ENCODE data around the gene FAM117B.
"Not testable (repeated sequence)": the region's sequence is repeated elsewhere in the genome, so short reads cannot be mapped to it uniquely, and the experiment has no call there.

Gene FAM117B

DNA sequence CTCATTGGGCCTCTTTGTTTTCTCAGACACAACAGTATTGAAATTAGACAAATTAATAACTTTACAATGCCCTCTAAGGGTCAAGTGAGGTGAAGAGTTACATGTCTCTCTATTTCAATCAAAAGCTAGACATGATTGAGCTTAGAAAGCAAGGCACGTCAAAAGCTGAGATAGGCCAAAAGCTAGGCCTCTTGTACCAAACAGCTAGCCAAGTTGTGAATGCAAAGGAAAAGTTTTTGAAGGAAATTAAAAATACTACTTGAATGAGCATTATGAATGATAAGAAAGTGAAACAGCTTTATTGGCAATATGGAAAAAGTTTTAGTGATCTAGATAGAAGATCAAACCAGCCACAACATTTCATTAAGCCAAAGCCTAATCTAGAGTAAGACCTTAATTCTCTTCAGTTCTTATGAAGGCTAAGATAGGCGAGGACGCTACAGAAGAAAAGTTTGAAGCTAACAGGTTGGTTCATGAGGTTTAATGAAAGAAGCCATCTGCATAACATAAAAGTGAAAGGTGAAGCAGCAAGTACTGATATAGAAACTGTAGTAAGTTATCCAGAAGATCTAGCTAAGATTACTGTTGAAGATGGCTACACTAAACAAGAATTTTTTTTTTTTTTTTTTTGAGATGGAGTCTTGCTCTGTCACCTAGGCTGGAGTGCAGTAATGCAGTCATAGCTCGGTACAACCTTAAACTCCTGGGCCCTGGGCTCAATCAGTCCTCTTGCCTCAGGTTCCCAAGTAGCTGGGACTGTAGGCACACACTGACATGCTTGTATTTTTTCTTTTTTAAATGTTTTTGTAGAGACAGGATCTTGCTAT lies 65.5 kb downstream of the FAM117B start:
- TF ChIP-seq CTCF (conservative IDR thresholded peaks at IDR 0.05) (no peak), ZFX (IDR thresholded peaks at IDR 0.05) (no peak)
- H3K27ac ChIP-seq: no peak overlapping the region

- H3K27ac ChIP-seq: no peak overlapping the region
- TF ChIP-seq ZFX (IDR thresholded peaks at IDR 0.05): no peak
- TF ChIP-seq CTCF (conservative IDR thresholded peaks at IDR 0.05): no peak
Observed at GRCh38 chr2:202703091-202703490, 68.3 kb downstream of the FAM117B start.

GRCh38 chr2:202704248-202704647 lies 69.5 kb downstream of the FAM117B start:
- H3K27ac ChIP-seq: no peak overlapping the region
- TF ChIP-seq ZFX (IDR thresholded peaks at IDR 0.05) (no peak), CTCF (conservative IDR thresholded peaks at IDR 0.05) (no peak)

- no peak overlapping the region for H3K27ac ChIP-seq
- TF ChIP-seq ZFX (IDR thresholded peaks at IDR 0.05) (no peak), CTCF (conservative IDR thresholded peaks at IDR 0.05) (no peak)
Observed at GRCh38 chr2:202705446-202706020, 70.8 kb downstream of the FAM117B start.

DNA sequence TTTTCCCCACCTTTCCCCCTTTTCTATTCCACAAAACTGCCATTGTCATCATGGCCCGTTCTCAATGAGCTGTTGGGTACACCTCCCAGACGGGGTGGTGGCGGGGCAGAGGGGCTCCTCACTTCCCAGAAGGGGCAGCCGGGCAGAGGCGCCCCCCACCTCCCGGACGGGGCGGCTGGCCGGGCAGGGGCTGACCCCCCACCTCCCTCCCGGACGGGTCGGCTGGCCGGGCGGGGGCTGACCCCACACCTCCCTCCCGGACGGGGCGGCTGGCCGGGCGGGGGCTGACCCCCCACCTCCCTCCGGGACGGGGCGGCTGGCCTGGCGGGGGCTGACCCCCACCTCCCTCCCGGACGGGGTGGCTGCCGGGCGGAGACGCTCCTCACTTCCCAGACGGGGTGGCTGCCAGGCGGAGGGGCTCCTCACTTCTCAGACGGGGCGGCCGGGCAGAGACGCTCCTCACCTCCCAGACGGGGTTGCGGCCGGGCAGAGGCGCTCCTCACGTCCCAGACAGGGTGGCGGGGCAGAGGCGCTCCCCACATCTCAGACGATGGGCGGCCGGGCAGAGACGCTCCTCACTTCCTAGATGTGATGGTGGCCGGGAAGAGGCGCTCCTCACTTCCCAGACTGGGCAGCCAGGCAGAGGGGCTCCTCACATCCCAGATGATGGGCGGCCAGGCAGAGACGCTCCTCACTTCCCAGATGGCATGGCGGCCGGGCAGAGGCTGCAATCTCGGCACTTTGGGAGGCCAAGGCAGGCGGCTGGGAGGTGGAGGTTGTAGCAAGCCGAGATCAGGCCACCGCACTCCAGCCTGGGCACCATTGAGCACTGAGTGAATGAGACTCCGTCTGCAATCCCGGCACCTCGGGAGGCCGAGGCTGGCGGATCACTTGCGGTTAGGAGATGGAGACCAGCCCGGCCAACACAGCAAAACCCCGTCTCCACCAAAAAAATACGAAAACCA lies 80.5 kb downstream of the FAM117B start:
- H3K27ac ChIP-seq: not testable (repeated sequence)

DNA sequence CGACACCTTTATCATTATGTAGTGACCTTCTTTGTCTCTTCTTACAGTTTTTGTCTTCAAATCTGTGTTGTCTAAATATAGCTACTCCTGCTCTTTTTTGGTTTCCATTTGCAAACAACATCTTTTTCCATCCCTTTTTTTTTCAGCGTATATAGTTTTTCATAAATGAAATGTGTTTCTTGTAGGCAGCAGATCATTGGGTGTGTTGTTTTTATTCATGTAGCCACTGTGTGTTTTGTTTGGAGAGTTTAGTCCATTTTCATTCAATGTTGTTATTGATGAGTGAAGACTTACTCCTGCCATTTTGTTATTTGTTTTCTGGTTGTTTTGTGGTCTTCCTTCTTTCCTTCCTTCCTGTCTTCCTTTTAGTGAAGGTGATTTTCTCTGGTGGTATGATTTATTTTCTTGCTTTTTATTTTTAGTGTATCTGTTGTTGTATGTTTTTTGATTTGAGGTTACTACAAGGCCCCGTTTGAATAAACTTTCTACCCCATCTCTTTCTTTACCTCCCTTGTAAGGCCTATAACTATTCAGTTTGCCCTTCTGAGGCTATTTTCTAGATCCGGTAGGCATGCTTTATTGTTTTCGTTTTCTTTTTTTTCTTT lies 81.4 kb downstream of the FAM117B start:
- TF ChIP-seq ZFX (IDR thresholded peaks at IDR 0.05) (no peak), CTCF (conservative IDR thresholded peaks at IDR 0.05) (no peak)
- no peak overlapping the region for H3K27ac ChIP-seq

DNA sequence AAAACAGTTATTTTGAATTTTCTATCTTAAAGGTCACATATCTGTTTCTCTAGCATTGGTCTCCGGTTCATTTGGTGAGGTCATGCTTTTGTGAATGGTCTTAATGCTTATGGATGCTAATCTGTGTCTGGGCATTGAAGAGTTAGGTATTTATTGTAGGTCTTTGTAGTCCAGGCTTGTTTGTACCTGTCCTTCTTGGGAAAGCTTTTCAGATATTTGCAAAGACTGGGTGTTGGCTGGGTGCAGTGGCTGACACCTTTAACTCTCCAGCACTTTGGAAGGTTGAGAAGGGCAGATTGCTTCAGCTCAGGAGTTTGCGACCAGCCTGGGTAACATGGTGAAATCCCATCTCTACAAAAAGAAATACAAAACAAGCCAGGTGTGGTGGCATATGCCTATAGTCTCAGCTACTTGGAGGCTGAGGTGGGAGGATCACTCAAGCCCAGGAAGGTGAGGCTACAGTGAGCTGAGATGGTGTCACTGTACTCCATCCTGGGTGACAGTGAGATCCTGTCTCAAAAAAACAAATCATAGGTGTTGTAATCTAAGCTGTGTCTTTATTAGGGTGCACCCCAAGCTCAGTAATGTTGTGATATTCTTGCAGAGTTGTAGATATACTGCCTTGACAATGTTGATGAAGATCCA lies 82.3 kb downstream of the FAM117B start:
- H3K27ac ChIP-seq: no peak overlapping the region
- TF ChIP-seq CTCF (conservative IDR thresholded peaks at IDR 0.05) (no peak), ZFX (IDR thresholded peaks at IDR 0.05) (no peak)

Data from C4-2B (cell line).